ENCODE results near the gene POLG. TPM values are rescaled to one million over a fixed set of nuclear protein-coding genes. Genes with fewer than 3 reads are reported as not detected.

Gene POLG
- polyA plus RNA-seq, 1 of the 3 experiments (the other 2 are of a cell fraction), result 24.9 TPM

DNA sequence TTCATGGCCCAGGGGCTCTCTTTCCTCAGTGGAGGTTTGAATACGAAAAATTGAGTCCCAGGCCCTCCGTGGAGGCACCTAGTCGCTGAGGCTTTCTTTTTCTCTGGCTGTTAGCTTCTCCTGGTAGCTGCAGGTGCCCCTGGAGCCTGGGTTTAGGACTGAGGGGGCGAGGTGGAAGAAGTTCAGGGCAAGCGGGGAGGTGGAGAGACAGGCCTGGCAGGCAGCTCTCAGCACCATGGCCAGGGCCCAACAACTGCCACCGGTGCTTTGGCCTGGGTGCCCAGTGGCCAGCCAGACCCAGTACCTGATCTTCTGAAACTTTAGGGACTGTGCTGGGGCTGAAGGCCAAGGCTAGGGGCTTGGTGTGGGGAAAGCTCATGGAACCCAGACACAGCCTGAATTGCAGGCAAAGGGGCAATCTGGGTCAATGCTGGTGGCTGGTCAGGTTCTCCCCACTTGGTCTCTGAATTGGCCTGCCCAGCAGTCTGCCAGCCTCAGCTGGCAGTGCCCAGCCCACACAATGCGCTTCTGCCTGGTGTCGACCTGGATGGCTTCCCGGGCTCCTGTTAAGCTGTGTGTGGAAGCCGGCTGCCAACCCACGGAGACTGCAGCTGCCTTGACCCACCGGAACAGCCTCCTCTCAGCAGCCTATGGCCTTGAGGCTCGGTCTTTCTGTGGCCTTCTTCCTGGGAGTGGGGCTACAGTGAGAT lies 30.3 kb upstream of the POLG start:
- 55% methylated on average over 11 of the region's 13 CpGs for WGBS (ENCODE audit: low lambda C conversion rate)
- H3K27me3 ChIP-seq (ENCODE audit: insufficient read depth), result peaks cover 22% of the 10 kb centered on the region
- H3K4me3 ChIP-seq (ENCODE audit: low read depth in 2 of 2, low read length in 1 of 2), result no peak overlapping the region
- POLR2A ChIA-PET, result no interaction called here
- H3K4me2 ChIP-seq, result no peak overlapping the region
- H3K79me2 ChIP-seq (ENCODE audit: insufficient read depth), result no peaks in the 10 kb centered on the region
- no peak overlapping the region for H2AFZ ChIP-seq (ENCODE audit: low read depth)
- H4K20me1 ChIP-seq (ENCODE audit: insufficient read depth), result peaks cover 7% of the 10 kb centered on the region; the same call in 1 of the 2 replicates
- TF ChIP-seq MEF2A (IDR thresholded peaks at IDR 0.05; ENCODE audit: borderline replicate concordance, low read depth), result no peak
- TF ChIP-seq, protein P1, sequence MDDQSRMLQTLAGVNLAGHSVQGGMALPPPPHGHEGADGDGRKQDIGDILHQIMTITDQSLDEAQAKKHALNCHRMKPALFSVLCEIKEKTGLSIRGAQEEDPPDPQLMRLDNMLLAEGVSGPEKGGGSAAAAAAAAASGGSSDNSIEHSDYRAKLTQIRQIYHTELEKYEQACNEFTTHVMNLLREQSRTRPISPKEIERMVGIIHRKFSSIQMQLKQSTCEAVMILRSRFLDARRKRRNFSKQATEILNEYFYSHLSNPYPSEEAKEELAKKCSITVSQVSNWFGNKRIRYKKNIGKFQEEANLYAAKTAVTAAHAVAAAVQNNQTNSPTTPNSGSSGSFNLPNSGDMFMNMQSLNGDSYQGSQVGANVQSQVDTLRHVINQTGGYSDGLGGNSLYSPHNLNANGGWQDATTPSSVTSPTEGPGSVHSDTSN (IDR thresholded peaks at IDR 0.05), result no peak
- TF ChIP-seq, protein P2, sequence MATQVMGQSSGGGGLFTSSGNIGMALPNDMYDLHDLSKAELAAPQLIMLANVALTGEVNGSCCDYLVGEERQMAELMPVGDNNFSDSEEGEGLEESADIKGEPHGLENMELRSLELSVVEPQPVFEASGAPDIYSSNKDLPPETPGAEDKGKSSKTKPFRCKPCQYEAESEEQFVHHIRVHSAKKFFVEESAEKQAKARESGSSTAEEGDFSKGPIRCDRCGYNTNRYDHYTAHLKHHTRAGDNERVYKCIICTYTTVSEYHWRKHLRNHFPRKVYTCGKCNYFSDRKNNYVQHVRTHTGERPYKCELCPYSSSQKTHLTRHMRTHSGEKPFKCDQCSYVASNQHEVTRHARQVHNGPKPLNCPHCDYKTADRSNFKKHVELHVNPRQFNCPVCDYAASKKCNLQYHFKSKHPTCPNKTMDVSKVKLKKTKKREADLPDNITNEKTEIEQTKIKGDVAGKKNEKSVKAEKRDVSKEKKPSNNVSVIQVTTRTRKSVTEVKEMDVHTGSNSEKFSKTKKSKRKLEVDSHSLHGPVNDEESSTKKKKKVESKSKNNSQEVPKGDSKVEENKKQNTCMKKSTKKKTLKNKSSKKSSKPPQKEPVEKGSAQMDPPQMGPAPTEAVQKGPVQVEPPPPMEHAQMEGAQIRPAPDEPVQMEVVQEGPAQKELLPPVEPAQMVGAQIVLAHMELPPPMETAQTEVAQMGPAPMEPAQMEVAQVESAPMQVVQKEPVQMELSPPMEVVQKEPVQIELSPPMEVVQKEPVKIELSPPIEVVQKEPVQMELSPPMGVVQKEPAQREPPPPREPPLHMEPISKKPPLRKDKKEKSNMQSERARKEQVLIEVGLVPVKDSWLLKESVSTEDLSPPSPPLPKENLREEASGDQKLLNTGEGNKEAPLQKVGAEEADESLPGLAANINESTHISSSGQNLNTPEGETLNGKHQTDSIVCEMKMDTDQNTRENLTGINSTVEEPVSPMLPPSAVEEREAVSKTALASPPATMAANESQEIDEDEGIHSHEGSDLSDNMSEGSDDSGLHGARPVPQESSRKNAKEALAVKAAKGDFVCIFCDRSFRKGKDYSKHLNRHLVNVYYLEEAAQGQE (IDR thresholded peaks at IDR 0.05; ENCODE audit: low read depth, low read length), result peak; percentile 92
- TF ChIP-seq GATA2 (CRISPR knock-in tag; IDR thresholded peaks at IDR 0.05), result no peak
- no peak for TF ChIP-seq TEAD4 (IDR thresholded peaks at IDR 0.05; ENCODE audit: borderline replicate concordance, insufficient read depth)
- H3F3A ChIP-seq (replicated peaks; ENCODE audit: insufficient read depth), result peaks cover 6% of the 10 kb centered on the region
- peaks cover 0 to 76% of the 10 kb centered on the region in 2 experiments; a peak in 2 of 4 replicates for H3K4me1 ChIP-seq (ENCODE audit: control insufficient read depth in 1 of 2, insufficient read depth in 2 of 2, low read depth in 1 of 2, low read length in 1 of 2)
- H3K27ac ChIP-seq (ENCODE audit: low read depth in 2 of 2, low read length in 1 of 2), result peak overlapping the region in 1 of 2 experiments; percentile 25; a peak in 1 of 4 replicates
- no peak overlapping the region for H3K9ac ChIP-seq
- no peaks in the 10 kb centered on the region for H3K9me2 ChIP-seq
- H3K9me3 ChIP-seq, result no peaks in the 10 kb centered on the region
- peaks cover 0 to 2% of the 10 kb centered on the region in 2 experiments for H3K36me3 ChIP-seq (replicated peaks in 1 of 2; ENCODE audit: control insufficient read depth in 1 of 2, insufficient read depth in 2 of 2, low read length in 1 of 2)
- DNase-seq, result no peak
- CTCF ChIA-PET, result interaction anchor here (13.8 to 23.0 kb wide), 4 partner anchors 25 to 113 kb away, joined by 305 to 766 read pairs (median 532); no protein-coding TSS in a partner anchor

DNA sequence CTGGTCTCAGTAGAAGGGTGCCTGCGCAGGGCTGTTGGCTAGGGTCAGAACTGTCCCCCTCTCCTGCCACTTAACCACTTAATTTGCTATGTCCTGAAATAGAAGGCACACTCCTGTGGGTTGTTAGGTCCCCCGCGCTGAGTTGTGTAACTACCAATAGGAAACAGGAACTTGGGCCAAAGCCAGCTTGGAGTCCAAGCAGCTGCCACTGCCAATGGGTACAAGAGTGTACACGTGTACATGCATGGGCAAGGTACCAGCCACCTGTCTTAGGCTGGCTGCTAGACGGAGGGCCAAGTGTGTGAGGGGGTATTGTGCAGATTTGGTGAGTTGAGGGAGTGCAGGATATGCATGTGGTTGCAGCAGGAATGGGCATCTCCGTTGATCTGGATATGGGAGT lies 29.7 kb upstream of the POLG start:
- H3K27ac ChIP-seq (ENCODE audit: low read depth in 2 of 2, low read length in 1 of 2), result peak overlapping the region in 1 of 2 experiments; percentile 30; a peak in 1 of 4 replicates
- no peaks in the 10 kb centered on the region for H3K79me2 ChIP-seq (ENCODE audit: insufficient read depth)
- peak overlapping the region in 1 of 2 experiments; percentile 58; a peak in 1 of 4 replicates for H3K4me3 ChIP-seq (ENCODE audit: low read depth in 2 of 2, low read length in 1 of 2)
- no peaks in the 10 kb centered on the region for H3K9me2 ChIP-seq
- H3K4me2 ChIP-seq, result no peak overlapping the region
- peaks cover 6% of the 10 kb centered on the region for H3F3A ChIP-seq (replicated peaks; ENCODE audit: insufficient read depth)
- no peaks in the 10 kb centered on the region for H3K36me3 ChIP-seq (replicated peaks in 1 of 2; ENCODE audit: control insufficient read depth in 1 of 2, insufficient read depth in 2 of 2, low read length in 1 of 2)
- H3K27me3 ChIP-seq (ENCODE audit: insufficient read depth), result peaks cover 22% of the 10 kb centered on the region
- peaks cover 7% of the 10 kb centered on the region; the same call in 1 of the 2 replicates for H4K20me1 ChIP-seq (ENCODE audit: insufficient read depth)
- H3K9ac ChIP-seq, result no peak overlapping the region
- DNase-seq, result no peak
- CTCF ChIA-PET, result interaction anchor here (13.8 to 23.0 kb wide), 4 partner anchors 26 to 114 kb away, joined by 305 to 766 read pairs (median 532); no protein-coding TSS in a partner anchor
- peaks cover 0 to 75% of the 10 kb centered on the region in 2 experiments; a peak in 2 of 4 replicates for H3K4me1 ChIP-seq (ENCODE audit: control insufficient read depth in 1 of 2, insufficient read depth in 2 of 2, low read depth in 1 of 2, low read length in 1 of 2)
- WGBS (ENCODE audit: low lambda C conversion rate), result 62% methylated on average over 6 of the region's 6 CpGs
- no peak overlapping the region for H2AFZ ChIP-seq (ENCODE audit: low read depth)
- POLR2A ChIA-PET, result interaction anchor here (0.7 to 3.2 kb wide), 3 partner anchors 17 to 39 kb away, joined by 3 to 19 read pairs (median 3); no protein-coding TSS in a partner anchor
- no peaks in the 10 kb centered on the region for H3K9me3 ChIP-seq
- TF ChIP-seq, protein P3, sequence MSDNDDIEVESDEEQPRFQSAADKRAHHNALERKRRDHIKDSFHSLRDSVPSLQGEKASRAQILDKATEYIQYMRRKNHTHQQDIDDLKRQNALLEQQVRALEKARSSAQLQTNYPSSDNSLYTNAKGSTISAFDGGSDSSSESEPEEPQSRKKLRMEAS (IDR thresholded peaks at IDR 0.05; ENCODE audit: low read depth), result no peak
- TF ChIP-seq FOXJ3 (CRISPR knock-in tag; IDR thresholded peaks at IDR 0.05) (no peak), FOXM1 (IDR thresholded peaks at IDR 0.05; ENCODE audit: low read depth) (no peak), POLR2AphosphoS5 (IDR thresholded peaks at IDR 0.05; ENCODE audit: low read depth, low read length) (no peak)
- TF ChIP-seq, protein P2 (IDR thresholded peaks at IDR 0.05; ENCODE audit: low read depth, low read length), result no peak
- TF ChIP-seq, protein P4, sequence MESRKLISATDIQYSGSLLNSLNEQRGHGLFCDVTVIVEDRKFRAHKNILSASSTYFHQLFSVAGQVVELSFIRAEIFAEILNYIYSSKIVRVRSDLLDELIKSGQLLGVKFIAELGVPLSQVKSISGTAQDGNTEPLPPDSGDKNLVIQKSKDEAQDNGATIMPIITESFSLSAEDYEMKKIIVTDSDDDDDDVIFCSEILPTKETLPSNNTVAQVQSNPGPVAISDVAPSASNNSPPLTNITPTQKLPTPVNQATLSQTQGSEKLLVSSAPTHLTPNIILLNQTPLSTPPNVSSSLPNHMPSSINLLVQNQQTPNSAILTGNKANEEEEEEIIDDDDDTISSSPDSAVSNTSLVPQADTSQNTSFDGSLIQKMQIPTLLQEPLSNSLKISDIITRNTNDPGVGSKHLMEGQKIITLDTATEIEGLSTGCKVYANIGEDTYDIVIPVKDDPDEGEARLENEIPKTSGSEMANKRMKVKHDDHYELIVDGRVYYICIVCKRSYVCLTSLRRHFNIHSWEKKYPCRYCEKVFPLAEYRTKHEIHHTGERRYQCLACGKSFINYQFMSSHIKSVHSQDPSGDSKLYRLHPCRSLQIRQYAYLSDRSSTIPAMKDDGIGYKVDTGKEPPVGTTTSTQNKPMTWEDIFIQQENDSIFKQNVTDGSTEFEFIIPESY (IDR thresholded peaks at IDR 0.05; ENCODE audit: borderline replicate concordance, low read depth), result no peak
- TF ChIP-seq, protein P5, sequence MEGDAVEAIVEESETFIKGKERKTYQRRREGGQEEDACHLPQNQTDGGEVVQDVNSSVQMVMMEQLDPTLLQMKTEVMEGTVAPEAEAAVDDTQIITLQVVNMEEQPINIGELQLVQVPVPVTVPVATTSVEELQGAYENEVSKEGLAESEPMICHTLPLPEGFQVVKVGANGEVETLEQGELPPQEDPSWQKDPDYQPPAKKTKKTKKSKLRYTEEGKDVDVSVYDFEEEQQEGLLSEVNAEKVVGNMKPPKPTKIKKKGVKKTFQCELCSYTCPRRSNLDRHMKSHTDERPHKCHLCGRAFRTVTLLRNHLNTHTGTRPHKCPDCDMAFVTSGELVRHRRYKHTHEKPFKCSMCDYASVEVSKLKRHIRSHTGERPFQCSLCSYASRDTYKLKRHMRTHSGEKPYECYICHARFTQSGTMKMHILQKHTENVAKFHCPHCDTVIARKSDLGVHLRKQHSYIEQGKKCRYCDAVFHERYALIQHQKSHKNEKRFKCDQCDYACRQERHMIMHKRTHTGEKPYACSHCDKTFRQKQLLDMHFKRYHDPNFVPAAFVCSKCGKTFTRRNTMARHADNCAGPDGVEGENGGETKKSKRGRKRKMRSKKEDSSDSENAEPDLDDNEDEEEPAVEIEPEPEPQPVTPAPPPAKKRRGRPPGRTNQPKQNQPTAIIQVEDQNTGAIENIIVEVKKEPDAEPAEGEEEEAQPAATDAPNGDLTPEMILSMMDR (IDR thresholded peaks at IDR 0.05), result no peak

All from SK-N-SH (cell line).